ENCODE data around the gene LRGUK.

The LRGUK gene

GRCh38 chr7:134302120-134302519 is 175.0 kb downstream of the LRGUK start:
- no peak for DNase-seq (ENCODE audit: low read depth in 2 of 2)

GRCh38 chr7:134307320-134307719 is 180.2 kb downstream of the LRGUK start:
- DNase-seq (ENCODE audit: low read depth in 2 of 2), result no peak

GRCh38 chr7:134308548-134308947 is 181.4 kb downstream of the LRGUK start:
- DNase-seq (ENCODE audit: low read depth in 2 of 2), result no peak

GRCh38 chr7:134311807-134312206 is 184.7 kb downstream of the LRGUK start:
- DNase-seq (ENCODE audit: low read depth in 2 of 2), result no peak

- DNase-seq (ENCODE audit: low read depth in 2 of 2), result no peak
These were observed 185.6 kb downstream of the LRGUK start for GRCh38 chr7:134312717-134313116.

GRCh38 chr7:134313543-134313942 is 186.4 kb downstream of the LRGUK start:
- DNase-seq (ENCODE audit: low read depth in 2 of 2), result no peak
